ENCODE data around the gene FUOM. TPM values are rescaled to one million over a fixed set of nuclear protein-coding genes. Genes with fewer than 3 reads are reported as not detected.

Gene FUOM
- total RNA-seq, 2 experiments from 2014 or later: 11.9 to 16.2 TPM

DNA sequence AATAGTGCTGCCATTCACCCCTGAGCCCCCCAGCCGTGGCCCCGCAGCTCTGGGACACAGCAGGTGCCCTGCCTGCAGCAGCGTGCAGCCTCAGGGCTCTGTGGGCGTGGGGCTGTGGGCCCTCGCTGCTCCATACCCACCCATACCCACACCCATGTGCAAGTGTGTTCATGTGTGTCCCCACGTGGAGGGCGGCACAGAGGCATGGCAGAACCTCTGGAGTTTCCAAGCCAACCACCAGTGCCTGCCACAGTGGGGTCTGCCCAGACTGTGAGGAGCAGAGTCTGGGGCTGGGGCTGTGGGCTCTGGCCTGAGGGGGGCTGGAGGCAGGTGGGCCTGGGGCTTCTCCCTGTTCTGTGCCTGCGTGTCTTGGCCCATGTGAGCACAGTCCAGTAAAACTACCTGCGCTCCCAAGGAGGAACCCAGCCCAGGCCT lies 8.2 kb downstream of the FUOM start:
- no peak for DNase-seq
- Mint-ChIP-seq H3K9me3 (no peaks in the 10 kb centered on the region), H3K4me3 (no peak overlapping the region), H3K4me1 (peaks cover 2% of the 10 kb centered on the region), H3K27me3 (peaks cover 10% of the 10 kb centered on the region), H3K36me3 (ENCODE audit: low read depth) (no peaks in the 10 kb centered on the region), H3K27ac (no peak overlapping the region)
- POLR2A ChIA-PET: no interaction called here
- CTCF ChIA-PET: no interaction called here

DNA sequence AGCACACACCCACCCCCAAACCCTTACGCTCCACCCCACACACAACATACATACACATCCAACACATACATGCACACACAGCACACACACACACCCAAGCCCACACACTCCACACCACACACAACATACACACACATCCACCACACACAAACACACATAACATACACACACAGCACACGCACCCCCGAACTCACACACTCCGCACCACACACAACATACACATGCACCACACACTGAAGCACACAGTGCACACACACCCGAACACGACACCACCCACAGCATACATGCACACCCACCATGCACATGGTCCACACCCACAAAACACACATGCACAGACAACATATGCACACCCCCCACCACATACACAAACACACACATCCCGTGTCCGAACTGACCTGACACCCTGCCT lies 8.7 kb downstream of the FUOM start:
- Mint-ChIP-seq H3K4me1 (peaks cover 2% of the 10 kb centered on the region), H3K9me3 (no peaks in the 10 kb centered on the region), H3K27me3 (peaks cover 10% of the 10 kb centered on the region), H3K4me3 (no peak overlapping the region), H3K27ac (no peak overlapping the region), H3K36me3 (ENCODE audit: low read depth) (no peaks in the 10 kb centered on the region)
- CTCF ChIA-PET: no interaction called here
- DNase-seq: no peak
- POLR2A ChIA-PET: no interaction called here

DNA sequence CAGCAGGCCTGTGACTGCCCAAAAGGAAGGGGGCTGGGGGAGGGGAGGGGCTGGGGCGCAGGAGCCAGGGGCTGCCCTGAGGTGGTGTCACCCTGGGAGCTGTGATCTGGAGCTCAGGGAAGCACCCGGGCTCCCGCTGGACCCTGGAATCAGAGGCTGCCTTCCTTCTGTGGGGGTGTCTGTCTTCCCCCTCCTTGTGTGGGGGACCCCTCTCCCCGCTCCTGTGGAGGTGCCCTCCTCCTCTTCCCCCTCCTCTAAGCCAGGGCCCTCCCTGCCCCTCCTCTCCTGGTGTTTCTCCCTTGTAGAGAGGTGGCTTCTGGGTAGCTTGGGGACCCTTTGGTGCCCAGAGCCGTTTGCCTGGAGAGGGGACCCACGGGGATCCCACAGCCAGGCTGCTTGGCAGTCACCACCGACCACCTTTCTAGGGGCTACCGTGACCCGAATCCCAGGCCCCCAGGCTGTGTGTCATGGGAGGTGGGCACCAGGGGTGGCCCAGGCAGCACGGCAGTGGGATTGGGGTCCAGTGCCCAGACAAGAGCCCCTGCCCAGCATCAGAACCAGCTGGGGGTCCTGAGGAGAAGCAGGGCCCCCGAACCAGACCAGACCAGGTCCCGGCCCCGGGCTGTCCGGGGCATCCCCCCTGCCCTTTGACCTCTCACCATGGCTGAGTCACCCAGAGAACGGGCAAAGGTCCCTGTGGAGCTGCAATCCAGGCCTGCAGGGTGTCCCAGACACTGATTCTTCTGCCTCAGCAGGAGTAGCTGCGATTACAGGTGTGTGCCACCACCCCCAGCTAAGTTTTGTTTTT lies 9.9 kb downstream of the FUOM start:
- Mint-ChIP-seq H3K9me3 (no peaks in the 10 kb centered on the region), H3K27ac (no peak overlapping the region), H3K36me3 (ENCODE audit: low read depth) (no peaks in the 10 kb centered on the region), H3K27me3 (peaks cover 16% of the 10 kb centered on the region), H3K4me1 (peaks cover 6% of the 10 kb centered on the region), H3K4me3 (no peak overlapping the region)
- ChIA-PET POLR2A (no interaction called here), CTCF (interaction anchor here (0.7 to 3.9 kb wide), 2 partner anchors 19 to 71 kb away, joined by 3 to 19 read pairs; no protein-coding TSS in a partner anchor)
- DNase-seq: no peak

- H3K9me3 Mint-ChIP-seq: no peaks in the 10 kb centered on the region
- peaks cover 6% of the 10 kb centered on the region for H3K4me1 Mint-ChIP-seq
- ChIA-PET CTCF (interaction anchor here (3.9 kb wide), 1 partner anchor 17 kb away, joined by 19 read pairs; no protein-coding TSS in a partner anchor), POLR2A (no interaction called here)
- no peak overlapping the region for H3K27ac Mint-ChIP-seq
- DNase-seq: no peak
- peaks cover 24% of the 10 kb centered on the region for H3K27me3 Mint-ChIP-seq
- H3K36me3 Mint-ChIP-seq (ENCODE audit: low read depth): no peaks in the 10 kb centered on the region
- no peak overlapping the region for H3K4me3 Mint-ChIP-seq
These were observed 11.4 kb downstream of the FUOM start for GRCh38 chr10:133346413-133346812.

DNA sequence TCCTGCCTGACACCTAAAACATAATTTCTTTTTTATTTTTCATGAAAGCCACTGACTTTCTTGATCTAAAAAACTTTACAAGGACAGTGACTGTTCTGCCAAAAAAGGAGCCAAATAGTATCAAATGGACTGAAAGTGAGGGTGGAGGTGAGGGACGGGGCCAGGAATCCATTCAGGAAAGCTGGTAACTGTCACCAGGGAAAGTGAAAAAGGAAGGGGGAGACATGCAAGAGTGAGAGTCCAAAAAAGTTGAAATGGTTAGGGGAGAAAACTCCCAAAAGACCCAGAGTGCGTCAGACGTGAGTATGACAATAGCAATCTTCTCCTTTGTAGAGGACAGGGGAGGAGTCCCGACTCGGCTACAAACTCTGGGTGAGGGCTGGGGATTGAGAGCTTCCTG lies 13.6 kb downstream of the FUOM start:
- POLR2A ChIA-PET: no interaction called here

GRCh38 chr10:133343558-133343957 lies 14.3 kb downstream of the FUOM start:
- H3K9me3 Mint-ChIP-seq: no peaks in the 10 kb centered on the region
- no peak for DNase-seq
- peaks cover 3% of the 10 kb centered on the region for H3K4me1 Mint-ChIP-seq
- H3K36me3 Mint-ChIP-seq (ENCODE audit: low read depth): no peaks in the 10 kb centered on the region
- ChIA-PET POLR2A (no interaction called here), CTCF (interaction anchor here (1.6 kb wide), 1 partner anchor 14 kb away, joined by 3 read pairs; no protein-coding TSS in a partner anchor)
- no peak overlapping the region for H3K4me3 Mint-ChIP-seq
- H3K27ac Mint-ChIP-seq: no peak overlapping the region
- H3K27me3 Mint-ChIP-seq: peaks cover 26% of the 10 kb centered on the region

More for the DNA sequence above, 13.6 kb downstream of the FUOM start:
- DNase-seq: no peak
- peaks cover 5% of the 10 kb centered on the region for H3K4me1 Mint-ChIP-seq
- H3K27ac Mint-ChIP-seq: no peak overlapping the region
- no peak overlapping the region for H3K4me3 Mint-ChIP-seq
- CTCF ChIA-PET: interaction anchor here (1.6 kb wide), 1 partner anchor 14 kb away, joined by 3 read pairs; no protein-coding TSS in a partner anchor
- no peaks in the 10 kb centered on the region for H3K9me3 Mint-ChIP-seq
- peaks cover 28% of the 10 kb centered on the region for H3K27me3 Mint-ChIP-seq
- no peaks in the 10 kb centered on the region for H3K36me3 Mint-ChIP-seq (ENCODE audit: low read depth)

DNA sequence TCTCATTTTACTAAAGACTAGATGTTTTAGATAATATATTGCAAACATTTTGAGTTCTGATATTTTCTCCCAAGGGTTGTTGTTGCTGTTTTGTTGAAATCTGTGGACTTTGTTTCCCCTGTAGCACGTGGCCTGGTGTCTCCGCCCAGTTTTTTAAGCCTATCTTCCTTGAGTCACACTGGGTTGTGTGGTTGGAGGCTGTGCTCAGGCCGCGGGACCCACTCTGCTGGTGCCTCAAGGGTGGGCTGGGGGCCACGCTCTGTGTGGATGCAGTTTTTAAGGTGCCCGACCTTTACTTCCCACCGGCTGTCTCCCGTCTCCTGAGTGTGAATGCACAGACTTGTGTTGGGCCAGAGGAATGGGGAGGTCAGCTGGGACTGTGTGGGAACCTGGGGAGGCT lies 14.9 kb downstream of the FUOM start:
- ChIA-PET POLR2A (no interaction called here), CTCF (no interaction called here)
- Mint-ChIP-seq H3K9me3 (no peaks in the 10 kb centered on the region), H3K27me3 (peaks cover 26% of the 10 kb centered on the region), H3K4me1 (peaks cover 3% of the 10 kb centered on the region), H3K27ac (no peak overlapping the region), H3K4me3 (no peak overlapping the region), H3K36me3 (ENCODE audit: low read depth) (no peaks in the 10 kb centered on the region)
- DNase-seq: no peak

DNA sequence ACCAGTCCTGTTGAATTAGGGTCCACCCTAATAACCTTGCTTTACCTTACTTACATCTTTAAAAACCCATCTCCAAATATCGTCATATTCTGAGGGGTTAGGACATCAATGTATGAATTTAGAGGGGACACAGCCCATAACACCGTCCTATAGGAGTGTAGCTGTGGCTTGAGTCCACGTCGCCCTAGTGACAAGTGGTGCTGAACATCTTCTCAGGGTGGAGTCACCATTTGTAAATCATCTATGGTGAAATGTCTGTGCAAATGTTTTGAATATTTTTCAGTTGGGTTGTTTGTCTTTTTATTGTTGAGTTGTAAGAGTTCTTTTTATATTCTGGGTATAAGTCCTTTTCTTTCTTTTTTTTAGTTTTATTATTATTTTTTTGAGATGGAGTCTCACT lies 15.8 kb downstream of the FUOM start:
- Mint-ChIP-seq H3K4me3 (no peak overlapping the region), H3K36me3 (ENCODE audit: low read depth) (no peaks in the 10 kb centered on the region), H3K27me3 (peaks cover 26% of the 10 kb centered on the region), H3K27ac (no peak overlapping the region), H3K4me1 (peaks cover 3% of the 10 kb centered on the region), H3K9me3 (no peaks in the 10 kb centered on the region)
- ChIA-PET CTCF (interaction anchor here (1.4 kb wide), 1 partner anchor 12 kb away, joined by 6 read pairs; no protein-coding TSS in a partner anchor), POLR2A (no interaction called here)
- DNase-seq: no peak

- peaks cover 4% of the 10 kb centered on the region for H3K4me1 Mint-ChIP-seq
- no peak for DNase-seq
- H3K4me3 Mint-ChIP-seq: no peak overlapping the region
- H3K9me3 Mint-ChIP-seq: no peaks in the 10 kb centered on the region
- peaks cover 26% of the 10 kb centered on the region for H3K27me3 Mint-ChIP-seq
- H3K27ac Mint-ChIP-seq: no peak overlapping the region
- CTCF ChIA-PET: no interaction called here
- H3K36me3 Mint-ChIP-seq (ENCODE audit: low read depth): no peaks in the 10 kb centered on the region
- POLR2A ChIA-PET: no interaction called here
These were observed 18.0 kb downstream of the FUOM start for GRCh38 chr10:133339708-133340380.

- peaks cover 4% of the 10 kb centered on the region for H3K4me1 Mint-ChIP-seq
- no peak for DNase-seq
- H3K27ac Mint-ChIP-seq: no peak overlapping the region
- ChIA-PET CTCF (no interaction called here), POLR2A (no interaction called here)
- no peak overlapping the region for H3K4me3 Mint-ChIP-seq
- no peaks in the 10 kb centered on the region for H3K9me3 Mint-ChIP-seq
- H3K27me3 Mint-ChIP-seq: peaks cover 32% of the 10 kb centered on the region
- H3K36me3 Mint-ChIP-seq (ENCODE audit: low read depth): no peaks in the 10 kb centered on the region
These were observed 19.4 kb downstream of the FUOM start for GRCh38 chr10:133338080-133339071.

- no peaks in the 10 kb centered on the region for H3K9me3 Mint-ChIP-seq
- no peak overlapping the region for H3K27ac Mint-ChIP-seq
- H3K4me1 Mint-ChIP-seq: peaks cover 3% of the 10 kb centered on the region
- peaks cover 33% of the 10 kb centered on the region for H3K27me3 Mint-ChIP-seq
- H3K36me3 Mint-ChIP-seq (ENCODE audit: low read depth): no peaks in the 10 kb centered on the region
- DNase-seq: no peak
- ChIA-PET CTCF (no interaction called here), POLR2A (no interaction called here)
- no peak overlapping the region for H3K4me3 Mint-ChIP-seq
These were observed 20.5 kb downstream of the FUOM start for GRCh38 chr10:133337370-133337725.

- H3K4me3 Mint-ChIP-seq: peak within 1 kb of the TSS; percentile 59
- H3K27me3 Mint-ChIP-seq: peaks cover 36% of the 10 kb centered on the region
- no peaks in the 10 kb centered on the region for H3K9me3 Mint-ChIP-seq
- ChIA-PET POLR2A (no interaction called here), CTCF (interaction anchor here (1.2 kb wide), 1 partner anchor 29 kb away, joined by 4 read pairs; no protein-coding TSS in a partner anchor)
- H3K27ac Mint-ChIP-seq: peak within 1 kb of the TSS; percentile 62
- H3K4me1 Mint-ChIP-seq: peaks cover 3% of the 10 kb centered on the region
- peak; percentile 89 for DNase-seq
- H3K36me3 Mint-ChIP-seq (ENCODE audit: low read depth): no peaks in the 10 kb centered on the region
These were observed 21.0 kb downstream of the FUOM start, which contains the start of gene CALY for GRCh38 chr10:133336577-133337369. TSS of gene CALY (minus strand) at chr10:133336896. CDS start at chr10:133328989, 7,907 bp downstream.

All from activated CD4-positive, alpha-beta T cell treated with anti-CD3 and anti-CD28 coated beads, Interleukin-2, amount 10 ng/mL, durations not matched to agents 7 days and 5 days (primary cell).